GM23338 (cell line): ENCODE measurements around the gene SEMA4D. TPM values are rescaled to one million over a fixed set of nuclear protein-coding genes. Genes with fewer than 3 reads are reported as not detected.
A peak's percentile ranks its signal among the peaks of the same experiment; 100 is the strongest.

Source experiments
- ATAC-seq: fragments of 200-7000 bp; cut with Tn5 transposase; 3 replicates; pipeline ENCODE4 v1.9.1; 2020
- DNase-seq: peaks from one replicate; pipeline ENCODE4 v3.0.0-alpha.2; 2015; ENCODE audit warnings: low spot score
- H2AFZ ChIP-seq: fragments of 200-600 bp; sonication (generic); 2 replicates; pipeline ENCODE4 v1.8.0; 2016; ENCODE audit warnings: antibody characterized with exemption, mild to moderate bottlenecking, moderate library complexity
- H3F3A ChIP-seq: fragments of 200-600 bp; sonication (generic); replicated peaks from 2 replicates; pipeline ENCODE4 v1.8.0; 2017; ENCODE audit warnings: antibody characterized with exemption, mixed run types, low read depth
- H3K27ac ChIP-seq: fragments of 200-600 bp; sonication (generic); 2 replicates; pipeline ENCODE4 v1.6.1; 2016; ENCODE audit warnings: low read depth
- H3K27me3 ChIP-seq: fragments of 200-600 bp; sonication (generic); 2 replicates; pipeline ENCODE4 v1.8.0; 2016; ENCODE audit warnings: mild to moderate bottlenecking, mixed run types, moderate library complexity; ENCODE audit not compliant: insufficient read depth
- H3K36me3 ChIP-seq: fragments of 200-600 bp; sonication (generic); 2 replicates; pipeline ENCODE4 v1.8.0; 2016; ENCODE audit warnings: mild to moderate bottlenecking; ENCODE audit not compliant: insufficient read depth
- H3K4me1 ChIP-seq: fragments of 200-600 bp; sonication (generic); 2 replicates; pipeline ENCODE4 v1.8.0; 2016; ENCODE audit warnings: mild to moderate bottlenecking, moderate library complexity; ENCODE audit not compliant: insufficient read depth
- H3K4me2 ChIP-seq: fragments of 200-600 bp; sonication (generic); 2 replicates; pipeline ENCODE4 v1.7.1; 2017; ENCODE audit warnings: mixed run types
- H3K4me3 ChIP-seq: fragments of 200-600 bp; sonication (generic); 2 replicates; pipeline ENCODE4 v1.6.1; 2016; ENCODE audit warnings: mixed run types
- H3K79me2 ChIP-seq: fragments of 200-600 bp; sonication (generic); replicated peaks from 2 replicates; pipeline ENCODE4 v1.8.0; 2017; ENCODE audit warnings: mild to moderate bottlenecking; ENCODE audit not compliant: insufficient read depth
- H3K9me2 ChIP-seq: fragments of 200-600 bp; sonication (generic); 2 replicates; pipeline ENCODE4 v1.8.0; 2017; ENCODE audit not compliant: insufficient read depth
- H4K20me1 ChIP-seq: fragments of 200-600 bp; sonication (generic); replicated peaks from 2 replicates; pipeline ENCODE4 v1.8.0; 2017; ENCODE audit warnings: mild to moderate bottlenecking; ENCODE audit not compliant: insufficient read depth
- H3K27ac Mint-ChIP-seq: 2 replicates; pipeline ENCODE4 v1.8.0; 2020; ENCODE audit warnings: inconsistent platforms, mild to moderate bottlenecking, moderate library complexity, mixed read lengths
- H3K27me3 Mint-ChIP-seq: 3 replicates; pipeline ENCODE4 v1.8.0; 2022; ENCODE audit warnings: low read depth, mild to moderate bottlenecking, moderate library complexity, mixed read lengths, inconsistent platforms; ENCODE audit not compliant: insufficient read depth, poor library complexity
- H3K36me3 Mint-ChIP-seq: 3 replicates; pipeline ENCODE4 v1.8.0; 2021; ENCODE audit warnings: low read depth, mild to moderate bottlenecking, inconsistent platforms, moderate library complexity, mixed read lengths
- H3K4me1 Mint-ChIP-seq: 3 replicates; pipeline ENCODE4 v1.8.0; 2020; ENCODE audit warnings: mild to moderate bottlenecking, inconsistent platforms, mixed read lengths
- H3K4me3 Mint-ChIP-seq: 3 replicates; pipeline ENCODE4 v1.8.0; 2021; ENCODE audit warnings: moderate library complexity, mild to moderate bottlenecking, inconsistent platforms, mixed read lengths
- H3K9me3 Mint-ChIP-seq: 3 replicates; pipeline ENCODE4 v1.8.0; 2020; ENCODE audit warnings: moderate library complexity, mild to moderate bottlenecking, inconsistent platforms, mixed read lengths
- CREB1 ChIP-seq: fragments of 250-450 bp; sonication (Bioruptor Pico); IDR thresholded peaks from 2 replicates; pipeline ENCODE4 v1.5.0; 2020; ENCODE audit warnings: low read depth, mild to moderate bottlenecking, moderate library complexity
- EZH2 ChIP-seq: fragments of 200-600 bp; sonication (generic); IDR thresholded peaks from one replicate; pipeline ENCODE4 v1.8.0; 2017; ENCODE audit warnings: antibody characterized with exemption, mild to moderate bottlenecking, low read depth; ENCODE audit not compliant: unreplicated experiment
- EZH2phosphoT487 ChIP-seq: fragments of 200-600 bp; sonication (generic); IDR thresholded peaks from one replicate; pipeline ENCODE4 v1.8.1; 2018; ENCODE audit warnings: antibody characterized with exemption; ENCODE audit not compliant: unreplicated experiment
- JUNB ChIP-seq: IDR thresholded peaks from one replicate; pipeline ENCODE4 v1.6.1; 2016; ENCODE audit warnings: antibody characterized with exemption; ENCODE audit not compliant: unreplicated experiment
- POLR2AphosphoS5 ChIP-seq: IDR thresholded peaks from 2 replicates; pipeline ENCODE4 v1.6.1; 2016; ENCODE audit warnings: antibody characterized with exemption, low read depth
- REST ChIP-seq: IDR thresholded peaks from one replicate; pipeline ENCODE4 v1.6.1; 2018; ENCODE audit warnings: antibody characterized with exemption; ENCODE audit not compliant: unreplicated experiment
- STAT1 ChIP-seq: IDR thresholded peaks from one replicate; pipeline ENCODE4 v1.6.1; 2016; ENCODE audit warnings: antibody characterized with exemption; ENCODE audit not compliant: unreplicated experiment
- ZNF114 ChIP-seq: fragments of 250-450 bp; sonication (Bioruptor Pico); IDR thresholded peaks from 2 replicates; pipeline ENCODE4 v1.5.0; 2020; ENCODE audit warnings: mild to moderate bottlenecking, moderate library complexity
- ZNF331 ChIP-seq: fragments of 250-450 bp; sonication (Bioruptor Pico); IDR thresholded peaks from 2 replicates; pipeline ENCODE4 v1.5.0; 2020; ENCODE audit warnings: low read depth, mild to moderate bottlenecking, moderate library complexity
- ZNF462 ChIP-seq: fragments of 250-450 bp; sonication (Bioruptor Pico); IDR thresholded peaks from 2 replicates; pipeline ENCODE4 v1.5.0; 2020; ENCODE audit warnings: mild to moderate bottlenecking, moderate library complexity
- polyA plus RNA-seq: library from polyadenylated mRNA; unstranded; fragments of >200 nt; fragmentation: Nextera tagmentation; extraction: Ambion mirVana; gene quantifications from 2 replicates; pipeline ENCODE4 v1.2.1, GENCODE V29; 2016
- total RNA-seq: library from RNA; depleted of rRNA; stranded (reverse); fragments of >200 nt; shearing (Covaris generic); gene quantifications from 2 replicates; pipeline ENCODE4 v1.2.3, GENCODE V29; 2014

Gene SEMA4D
- total and polyA plus RNA-seq, 2 experiments from 2014 or later: 19.3 to 63.0 TPM

GRCh38 chr9:89446961-89447310 lies 51.0 kb downstream of the SEMA4D start:
- Histone ChIP-seq H3K27ac (no peak overlapping the region), H3K27me3 (no peaks in the 10 kb centered on the region), H3K4me3 (no peak overlapping the region), H3F3A (no peaks in the 10 kb centered on the region), H3K4me2 (no peak overlapping the region), H3K4me1 (no peaks in the 10 kb centered on the region), H2AFZ (no peak overlapping the region), H4K20me1 (peaks cover 3% of the 10 kb centered on the region; the same call in 1 of the 2 replicates), H3K79me2 (peaks cover 49% of the 10 kb centered on the region), H3K36me3 (no peaks in the 10 kb centered on the region; the same call in 1 of the 2 replicates), H3K9me2 (no peaks in the 10 kb centered on the region)
- no peak for ATAC-seq
- Mint-ChIP-seq H3K36me3 (peaks cover 8% of the 10 kb centered on the region), H3K27ac (peak overlapping the region; percentile 73; the same call in 1 of the 2 replicates), H3K4me3 (no peak overlapping the region), H3K4me1 (peaks cover 19% of the 10 kb centered on the region), H3K9me3 (no peaks in the 10 kb centered on the region), H3K27me3 (peaks cover 6% of the 10 kb centered on the region)
- no peak for TF ChIP-seq ZNF331 (CRISPR knock-in tag)
- no peak for TF ChIP-seq POLR2AphosphoS5
- TF ChIP-seq JUNB: no peak
- no peak for TF ChIP-seq ZNF462
- no peak for TF ChIP-seq STAT1
- no peak for TF ChIP-seq EZH2
- TF ChIP-seq ZNF114: no peak
- TF ChIP-seq REST: no peak
- no peak for TF ChIP-seq EZH2phosphoT487
- no peak for TF ChIP-seq CREB1 (CRISPR knock-in tag)
- no peak for DNase-seq
